ENCODE measurements around the gene RAB40B. TPM values are rescaled to one million over a fixed set of nuclear protein-coding genes. Genes with fewer than 3 reads are reported as not detected.
A peak's percentile ranks its signal among the peaks of the same experiment; 100 is the strongest.
"Not testable (repeated sequence)": the region's sequence is repeated elsewhere in the genome, so short reads cannot be mapped to it uniquely, and the experiment has no call there.

Gene RAB40B
- polyA plus RNA-seq, 4 donors = 17.9 to 22.1 (median 19.4) TPM

DNA sequence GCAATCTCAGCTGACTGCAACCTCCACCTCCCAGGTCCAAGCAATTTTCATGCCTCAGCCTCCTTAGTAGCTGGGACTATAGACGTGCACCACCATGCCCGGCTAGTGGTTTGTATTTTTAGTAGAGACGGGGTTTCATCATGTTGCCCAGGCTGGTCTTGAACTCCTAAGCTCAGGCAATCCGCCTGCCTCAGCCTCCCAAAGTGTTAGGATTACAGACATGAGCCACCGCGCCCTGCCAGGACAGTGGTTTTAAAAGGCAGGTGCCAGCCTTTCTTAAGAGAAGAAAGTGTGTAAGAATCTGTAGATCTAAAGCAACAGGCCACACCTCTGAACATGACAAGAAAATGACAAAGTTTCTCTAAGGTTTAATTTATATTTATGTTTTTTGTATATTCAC, 43.9 kb downstream of the RAB40B start:
- not testable (repeated sequence) for DNase-seq (ENCODE audit: low read depth in 4 of 4, low spot score in 3 of 4)

DNA sequence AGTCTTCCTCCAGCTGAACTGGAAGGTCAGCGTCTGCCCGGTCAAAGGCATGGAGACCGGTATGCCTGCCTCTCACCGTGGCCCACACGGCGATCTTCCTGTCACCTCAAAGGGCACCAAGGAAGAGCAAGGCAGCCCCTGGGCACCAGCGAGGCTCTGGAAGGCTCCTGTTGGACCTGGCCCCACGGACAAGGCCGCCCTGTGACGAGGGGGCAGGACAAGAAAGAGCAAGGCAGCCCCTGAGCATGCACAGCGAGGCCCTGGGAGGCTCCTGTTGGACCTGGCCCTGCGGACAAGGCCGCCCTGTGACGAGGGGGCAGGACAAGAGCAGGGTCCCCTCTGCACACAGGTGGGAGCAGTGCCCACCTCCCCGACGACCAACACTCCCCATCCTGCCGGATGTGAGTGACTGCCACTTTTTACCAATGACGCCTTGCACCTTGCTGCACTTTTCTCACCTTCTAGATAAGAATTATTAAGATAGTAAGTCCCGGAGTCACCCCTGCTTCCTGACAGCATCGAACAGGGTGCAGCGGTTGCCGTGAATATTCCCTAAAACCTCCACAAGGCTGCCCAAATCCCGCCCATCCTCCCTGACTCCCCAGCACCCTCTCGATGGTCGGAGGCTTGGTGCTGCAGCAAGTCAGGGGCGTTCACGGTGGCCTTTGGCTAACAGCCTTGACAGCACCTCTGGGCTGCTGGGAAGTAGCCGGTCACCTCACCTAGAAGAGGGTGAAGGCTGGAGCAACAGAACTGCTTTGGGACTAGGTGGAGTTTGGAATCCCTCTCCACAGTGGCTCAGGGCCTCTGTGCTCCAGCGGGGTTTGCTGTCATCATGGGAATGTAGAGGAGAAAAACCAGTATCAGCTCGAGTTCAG, 44.6 kb downstream of the RAB40B start:
- DNase-seq (ENCODE audit: low read depth in 4 of 4, low spot score in 3 of 4) = no peak

DNA sequence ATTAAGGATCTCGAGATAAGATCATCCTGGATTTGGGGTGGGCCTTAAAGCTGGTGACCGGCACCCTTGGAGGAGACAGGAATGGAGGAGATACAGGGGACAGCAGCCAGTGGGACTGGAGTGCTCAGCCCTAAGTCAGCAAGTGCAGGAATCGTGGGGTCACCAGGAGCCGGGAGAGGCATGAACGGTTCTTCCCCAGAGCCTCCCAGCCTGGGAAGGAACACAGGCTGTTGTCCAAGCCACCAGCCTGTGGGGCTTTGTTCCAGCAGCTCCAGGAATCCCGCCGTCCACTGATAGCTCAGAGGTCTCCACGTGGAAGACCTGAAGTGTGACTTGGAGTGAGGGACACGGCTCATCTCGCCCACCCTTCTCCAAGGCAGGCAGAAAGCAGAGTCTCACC, 47.8 kb downstream of the RAB40B start:
- DNase-seq (ENCODE audit: low read depth in 4 of 4, low spot score in 3 of 4) = no peak

DNA sequence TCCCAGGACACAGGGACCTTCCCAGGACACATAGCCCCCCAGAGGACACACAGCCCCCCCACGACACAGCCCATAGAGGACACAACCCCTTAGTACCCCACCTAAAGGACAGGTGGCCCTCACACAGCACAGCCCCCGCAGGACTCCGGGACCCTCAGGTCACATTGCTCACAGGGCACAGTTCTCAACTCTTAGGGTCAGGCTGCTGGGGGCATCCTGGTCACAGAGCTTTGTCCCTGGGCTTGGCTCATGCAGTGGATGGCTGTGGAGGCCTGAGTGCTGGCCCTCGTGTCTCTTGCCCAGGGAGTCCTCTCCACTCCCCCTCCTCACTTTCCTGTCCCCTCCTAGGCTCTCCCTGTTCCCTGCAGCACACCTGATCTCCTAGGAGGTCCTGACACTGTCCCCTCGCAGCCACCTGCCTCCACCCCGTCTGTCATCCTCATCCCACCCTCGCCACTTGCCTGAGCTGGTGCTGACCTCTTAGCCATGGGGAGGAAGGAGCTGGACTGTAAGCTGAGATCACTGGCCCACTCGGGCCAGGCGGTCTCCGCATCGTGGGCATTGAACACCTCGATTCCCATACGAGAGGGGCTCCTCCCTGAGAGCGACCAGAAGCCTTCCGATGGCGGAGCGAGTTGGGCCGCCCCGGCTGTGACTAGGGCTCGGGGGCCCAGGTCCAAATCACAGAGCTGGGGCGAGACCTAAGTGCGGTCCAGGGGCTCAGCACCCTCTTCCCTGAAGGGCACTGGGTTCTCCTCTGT, 48.8 kb downstream of the RAB40B start:
- no peak for DNase-seq (ENCODE audit: low read depth in 4 of 4, low spot score in 3 of 4)

DNA sequence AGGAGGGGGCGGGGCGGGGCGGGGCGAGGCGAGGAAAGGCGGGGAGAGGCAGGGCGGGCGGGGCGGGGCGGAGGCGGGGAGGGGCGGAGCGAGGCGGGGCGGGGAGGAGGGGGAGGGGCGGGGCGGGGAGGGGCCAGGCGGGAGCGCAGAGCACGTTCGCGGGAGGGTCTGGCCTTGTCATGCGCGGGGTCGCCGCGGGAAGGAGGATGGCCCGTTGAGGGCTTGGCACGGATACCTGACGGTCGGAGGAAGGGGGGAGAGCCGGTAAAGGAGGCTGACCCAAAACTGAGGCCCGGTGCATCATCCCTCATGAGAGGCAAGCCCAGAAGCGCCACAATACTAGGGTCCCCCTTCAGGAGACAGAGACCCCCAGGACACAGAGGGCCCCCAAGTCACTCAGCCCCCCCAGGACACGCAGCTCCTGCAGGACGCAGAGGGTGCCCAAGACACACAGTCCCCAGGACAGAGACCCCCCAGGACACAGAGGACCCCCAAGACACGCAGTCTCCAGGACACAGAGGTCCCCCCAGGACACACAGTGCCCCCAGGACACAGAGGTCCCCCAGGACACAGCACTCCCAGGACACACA, 49.7 kb downstream of the RAB40B start:
- peak in 1 of 4 donors; percentile 16 for DNase-seq (ENCODE audit: low read depth in 4 of 4, low spot score in 3 of 4)

DNA sequence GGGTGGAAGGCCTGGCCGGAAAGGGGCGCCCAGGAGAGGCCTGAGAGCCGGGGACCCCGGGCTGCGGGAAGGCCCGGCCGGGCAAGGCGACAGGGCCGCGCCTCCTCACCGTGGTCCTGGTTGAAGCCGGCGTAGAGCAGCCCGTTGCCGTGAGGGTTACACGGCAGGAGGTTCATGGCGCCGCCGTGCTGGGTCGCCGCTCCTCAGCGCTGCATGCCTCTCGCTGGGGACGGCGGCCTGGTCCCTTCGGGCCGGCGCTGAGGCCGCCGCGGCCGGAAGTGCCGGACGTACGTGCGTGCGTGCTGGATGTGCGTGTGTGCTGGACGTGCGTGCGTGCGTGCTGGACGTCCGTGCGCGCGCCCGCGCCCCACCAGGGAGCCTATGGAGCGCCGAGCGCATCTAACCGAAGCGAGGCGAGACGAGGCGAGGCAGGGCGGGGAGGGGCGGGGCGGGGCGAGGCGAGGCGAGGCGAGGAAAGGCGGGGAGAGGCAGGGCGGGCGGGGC, 50.3 kb downstream of the RAB40B start, which contains the start of gene WDR45B:
Gene WDR45B, minus strand, starts transcription at position 280 of the 504 bp plus-strand sequence. Its CDS starts 104 bp downstream, at position 176.
- DNase-seq (ENCODE audit: low read depth in 4 of 4, low spot score in 3 of 4) = peak; percentile 88 to 94 (median 90)

DNA sequence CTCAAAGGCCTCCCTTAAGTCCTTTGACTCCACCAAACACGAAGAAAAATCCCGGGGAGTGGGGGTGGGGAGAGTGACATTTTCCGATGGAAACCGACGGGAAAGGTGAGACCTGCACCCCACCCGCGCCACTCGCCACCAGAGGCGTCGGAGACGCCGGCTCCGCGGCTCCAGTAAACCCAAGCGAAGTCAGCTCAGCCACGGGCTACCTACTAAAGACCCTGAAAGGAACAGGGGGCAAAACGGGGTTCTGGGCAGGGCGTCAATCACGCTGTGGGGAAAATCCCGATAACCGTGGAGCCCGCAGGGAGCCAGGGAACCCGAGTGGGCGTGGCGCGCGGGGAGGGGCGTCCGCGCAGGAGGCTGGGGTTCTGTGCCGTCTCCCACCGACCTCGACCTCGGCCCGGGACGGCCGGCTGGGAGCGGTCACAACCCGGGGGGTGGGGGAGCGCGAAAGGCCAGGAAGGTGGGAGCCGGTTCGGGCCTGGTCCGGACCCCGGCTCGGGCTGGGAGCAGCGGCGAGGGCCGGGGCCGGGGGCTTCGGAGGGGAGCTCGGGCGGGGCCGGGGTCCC, 50.8 kb downstream of the RAB40B start:
- DNase-seq (ENCODE audit: low read depth in 4 of 4, low spot score in 3 of 4) = no peak

DNA sequence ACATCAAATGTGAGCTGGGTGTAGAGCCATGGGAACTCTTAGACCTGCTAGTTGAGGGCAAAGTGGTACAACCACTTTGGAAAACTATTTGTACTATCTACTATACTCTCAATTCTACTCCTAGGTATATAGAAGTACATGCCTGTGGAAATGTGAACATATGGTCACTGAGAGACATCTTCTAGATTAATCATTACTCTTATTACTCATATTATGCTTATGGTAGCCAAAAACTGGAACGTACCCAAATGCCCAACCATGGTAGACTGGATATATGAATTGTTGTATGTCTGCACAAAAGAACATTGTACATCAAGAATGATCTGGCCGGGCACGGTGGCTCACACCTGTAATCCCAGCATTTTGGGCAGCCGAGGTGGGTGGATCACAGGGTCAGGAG, 53.0 kb downstream of the RAB40B start:
- no peak for DNase-seq (ENCODE audit: low read depth in 4 of 4, low spot score in 3 of 4)

DNA sequence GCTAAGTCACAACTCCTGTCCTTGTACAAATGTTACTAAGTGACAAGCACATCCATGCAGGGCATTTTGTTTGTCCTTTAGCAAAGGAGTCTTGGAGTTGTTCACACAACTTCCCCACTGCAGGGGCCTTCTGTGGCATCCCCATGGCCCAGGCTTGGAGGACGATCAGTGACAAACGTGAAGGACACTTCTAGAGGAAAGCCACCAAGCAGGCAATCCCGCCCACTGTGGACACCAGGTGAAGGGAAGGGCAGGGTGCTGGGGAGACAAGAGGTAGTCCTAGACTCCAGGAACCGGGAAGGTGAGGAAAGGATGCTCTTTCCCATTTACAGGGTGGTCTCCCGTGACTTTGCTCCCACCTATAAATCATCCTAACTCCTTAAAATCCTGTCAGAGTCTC, 54.4 kb downstream of the RAB40B start:
- DNase-seq (ENCODE audit: low read depth in 4 of 4, low spot score in 3 of 4) = no peak

DNA sequence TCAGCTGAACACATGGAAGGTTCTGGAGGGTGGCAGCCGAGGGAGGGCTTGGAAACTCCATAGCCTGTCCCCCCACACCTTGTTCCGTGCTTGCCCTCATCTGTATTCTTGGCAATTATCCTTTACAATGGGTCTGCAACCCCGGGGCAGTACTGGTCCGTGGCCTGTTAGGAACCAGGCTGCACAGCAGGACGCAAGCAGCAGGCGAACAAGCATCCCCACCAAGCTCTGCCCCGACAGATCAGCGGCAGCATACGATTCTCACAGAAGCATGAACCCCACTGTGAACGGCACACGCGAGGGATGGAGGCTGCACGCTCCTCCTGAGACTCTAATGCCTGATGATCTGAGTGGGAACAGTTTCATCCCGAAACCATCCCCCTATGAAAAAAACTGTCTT, 56.5 kb downstream of the RAB40B start:
- no peak for DNase-seq (ENCODE audit: low read depth in 4 of 4, low spot score in 3 of 4)

DNA sequence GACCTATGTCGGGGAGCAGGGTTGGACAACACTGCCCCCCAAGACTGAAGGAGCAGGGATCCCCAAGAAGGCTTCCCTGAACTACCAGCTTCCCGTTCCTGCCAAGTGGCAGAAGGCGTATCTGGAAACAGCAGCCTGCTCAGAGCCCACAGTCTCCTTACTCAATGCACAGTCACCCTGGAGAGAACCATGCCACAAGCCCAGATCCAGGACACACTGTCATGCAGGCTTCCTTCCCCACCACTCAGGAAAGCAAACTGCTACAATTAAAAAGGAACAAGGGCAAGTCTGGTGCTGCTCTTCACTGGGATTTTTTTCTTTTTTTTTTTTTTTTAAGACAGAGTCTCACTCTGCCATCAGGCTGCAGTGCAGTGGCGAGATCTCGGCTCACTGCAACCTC, 58.5 kb downstream of the RAB40B start:
- DNase-seq (ENCODE audit: low read depth in 4 of 4, low spot score in 3 of 4) = no peak

DNA sequence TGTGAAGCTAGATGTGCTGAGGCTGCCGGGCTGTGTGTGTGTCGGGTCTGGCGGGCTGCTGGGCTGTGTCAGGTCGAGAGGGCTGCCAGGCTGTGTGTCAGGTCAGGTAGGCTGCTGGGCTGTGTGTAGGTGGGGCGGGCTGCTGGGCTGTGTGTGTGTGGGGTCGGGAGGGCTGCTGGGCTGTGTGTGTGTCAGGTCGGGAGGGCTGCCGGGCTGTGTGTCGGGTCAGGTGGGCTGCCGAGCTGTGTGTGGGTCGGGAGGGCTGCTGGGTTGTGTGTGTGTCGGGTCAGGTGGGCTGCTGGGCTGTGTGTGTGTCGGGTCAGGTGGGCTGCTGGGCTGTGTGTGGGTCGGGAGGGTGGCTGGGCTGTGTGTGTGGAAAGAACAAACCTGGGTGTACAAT, 58.9 kb downstream of the RAB40B start:
- DNase-seq (ENCODE audit: low read depth in 4 of 4, low spot score in 3 of 4) = no peak

DNA sequence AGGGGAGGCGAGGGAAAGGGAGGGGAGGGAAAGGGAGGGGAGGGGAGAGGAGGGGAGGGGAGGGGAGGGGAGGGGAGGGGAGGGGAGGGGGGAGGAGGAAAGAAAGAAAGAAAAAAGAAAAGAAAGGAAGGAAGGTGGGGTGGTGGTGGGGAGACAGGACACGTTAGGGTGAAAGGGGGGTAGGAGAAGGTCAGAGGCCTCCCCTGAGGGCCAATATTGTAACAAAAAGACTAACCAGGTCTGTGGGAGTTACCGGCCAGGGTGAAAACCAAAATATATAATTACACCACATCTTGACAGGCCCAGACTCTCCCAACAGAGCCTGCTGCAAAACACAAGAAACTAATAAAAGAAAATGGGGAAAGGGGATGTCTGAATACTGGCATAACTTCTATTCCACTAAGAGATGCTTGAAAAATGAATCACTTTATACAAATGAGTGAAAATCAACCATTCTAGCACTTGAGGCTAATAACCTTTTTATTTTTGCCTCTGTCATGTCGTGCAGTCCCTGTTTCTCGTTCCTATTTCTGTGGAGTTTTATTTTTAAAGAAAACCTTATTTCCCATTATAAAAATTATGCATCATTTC, 60.2 kb downstream of the RAB40B start:
- DNase-seq (ENCODE audit: low read depth in 4 of 4, low spot score in 3 of 4) = no peak

DNA sequence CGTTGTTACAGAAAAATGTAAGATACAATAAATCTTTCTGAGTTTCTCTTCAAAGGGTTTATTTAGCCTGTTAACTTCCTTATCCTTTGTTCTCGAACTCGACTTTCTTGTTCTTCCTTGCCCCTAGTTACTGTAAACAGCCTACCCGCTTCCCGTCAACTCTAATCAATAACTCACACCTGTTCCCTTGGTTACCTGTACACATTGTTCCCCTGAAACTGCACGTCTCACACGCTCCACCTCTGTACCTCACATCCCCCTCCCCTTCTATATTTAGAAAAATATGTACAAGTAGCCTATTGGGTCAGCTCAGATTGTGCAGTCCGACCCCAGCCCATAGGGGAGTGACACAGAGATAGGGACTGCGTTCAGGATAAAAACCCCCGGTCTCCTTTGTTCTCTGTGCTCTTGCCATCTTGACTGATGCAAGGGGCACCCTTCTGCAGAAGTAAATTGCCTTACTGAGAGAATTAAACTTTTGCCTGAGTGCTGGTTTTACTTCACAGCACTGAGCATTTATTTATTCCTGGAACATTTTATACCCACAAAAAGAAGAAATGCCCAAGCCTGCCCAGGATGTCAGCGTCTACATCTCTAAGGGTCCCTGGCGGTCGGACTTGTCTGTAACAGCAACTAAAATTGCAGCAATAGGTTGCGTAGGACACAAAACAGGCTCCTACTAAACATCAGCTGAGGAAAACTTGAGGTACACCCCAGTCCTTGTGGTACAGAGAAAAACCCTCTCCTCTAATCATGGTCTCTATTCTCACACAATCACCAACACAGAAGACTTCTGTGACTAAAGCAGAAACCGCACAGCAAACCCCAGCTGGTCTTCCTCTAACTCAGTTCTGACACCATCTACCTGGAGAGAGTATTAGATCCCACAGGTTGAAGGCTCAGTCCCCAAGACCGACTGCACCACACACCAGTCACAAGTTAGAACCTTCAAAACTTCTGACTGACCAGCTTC, 61.6 kb downstream of the RAB40B start:
- no peak for DNase-seq (ENCODE audit: low read depth in 4 of 4, low spot score in 3 of 4)

DNA sequence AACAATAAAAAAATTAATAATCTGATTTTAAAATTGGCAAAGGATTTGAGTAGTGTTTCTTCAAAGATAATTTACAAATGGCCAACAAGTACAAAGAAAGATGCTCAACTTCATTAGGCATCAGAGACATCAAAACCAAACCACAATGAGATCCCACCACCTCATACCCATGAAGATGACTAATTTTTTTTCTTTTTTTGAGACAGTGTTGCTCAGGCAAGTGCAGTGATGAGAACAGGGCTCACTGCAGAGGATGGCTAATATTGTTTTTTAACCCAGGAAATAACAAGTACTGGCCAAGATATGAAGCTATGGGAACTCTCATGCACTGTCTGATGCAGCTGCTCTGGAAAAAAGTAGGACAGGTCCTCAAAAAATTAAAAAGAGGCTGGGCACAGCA, 65.2 kb downstream of the RAB40B start:
- DNase-seq (ENCODE audit: low read depth in 4 of 4, low spot score in 3 of 4) = no peak

DNA sequence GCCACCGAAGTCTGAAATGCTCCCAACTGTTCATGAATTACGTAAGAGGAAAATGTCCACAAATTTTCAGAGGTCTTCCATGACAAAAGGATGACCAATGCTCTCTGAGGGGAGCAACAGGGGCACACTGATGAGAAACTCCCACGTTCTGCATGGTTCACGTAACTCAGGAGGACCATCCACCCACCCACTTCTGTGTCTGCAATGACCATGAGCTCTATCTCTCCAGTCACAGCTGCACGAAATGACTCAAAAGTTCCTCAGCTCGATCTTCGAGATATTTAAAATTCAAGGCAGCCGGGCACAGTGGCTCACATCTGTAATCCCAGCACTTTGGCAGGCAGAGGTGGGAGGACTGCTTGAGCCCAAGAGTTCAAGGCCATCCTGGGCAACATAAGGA, 66.0 kb downstream of the RAB40B start:
- DNase-seq (ENCODE audit: low read depth in 4 of 4, low spot score in 3 of 4) = no peak

DNA sequence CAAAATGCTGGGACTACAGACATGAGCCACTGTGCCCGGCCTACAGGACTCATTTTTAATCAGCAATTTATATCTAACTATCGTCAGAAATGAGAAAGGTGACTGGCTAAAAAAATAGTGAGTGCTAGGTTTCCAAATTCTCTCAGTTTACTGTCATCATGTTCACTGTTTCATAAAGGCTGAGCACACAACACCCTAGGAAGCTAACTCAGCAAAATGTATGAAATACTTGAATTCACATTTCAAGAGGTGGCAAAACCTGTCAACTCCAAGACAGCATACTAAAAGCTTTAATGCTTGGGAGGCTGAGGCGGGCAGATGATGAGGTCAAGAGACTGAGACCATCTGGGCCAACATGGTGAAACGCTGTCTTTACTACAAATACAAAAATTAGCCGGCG, 67.0 kb downstream of the RAB40B start:
- no peak for DNase-seq (ENCODE audit: low read depth in 4 of 4, low spot score in 3 of 4)

DNA sequence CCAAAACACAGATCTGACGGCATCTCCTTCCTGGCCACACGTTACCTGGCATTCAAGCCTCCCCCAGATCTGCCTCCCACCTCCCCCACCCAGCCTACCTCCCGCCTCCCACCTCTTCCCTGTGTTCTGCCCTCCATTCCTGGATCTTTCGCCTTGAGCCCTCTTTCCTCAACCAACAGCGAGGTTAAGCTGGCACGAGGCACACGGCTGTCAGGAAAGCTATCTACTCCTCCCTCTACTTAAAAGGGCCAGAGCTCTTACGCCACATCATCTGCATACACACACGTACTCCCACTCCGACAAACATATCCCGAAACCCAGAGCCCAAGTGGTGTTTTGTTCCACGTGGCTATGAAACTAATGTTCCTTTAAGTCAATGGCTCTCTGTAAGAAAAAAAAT, 68.3 kb downstream of the RAB40B start:
- DNase-seq (ENCODE audit: low read depth in 4 of 4, low spot score in 3 of 4) = no peak

DNA sequence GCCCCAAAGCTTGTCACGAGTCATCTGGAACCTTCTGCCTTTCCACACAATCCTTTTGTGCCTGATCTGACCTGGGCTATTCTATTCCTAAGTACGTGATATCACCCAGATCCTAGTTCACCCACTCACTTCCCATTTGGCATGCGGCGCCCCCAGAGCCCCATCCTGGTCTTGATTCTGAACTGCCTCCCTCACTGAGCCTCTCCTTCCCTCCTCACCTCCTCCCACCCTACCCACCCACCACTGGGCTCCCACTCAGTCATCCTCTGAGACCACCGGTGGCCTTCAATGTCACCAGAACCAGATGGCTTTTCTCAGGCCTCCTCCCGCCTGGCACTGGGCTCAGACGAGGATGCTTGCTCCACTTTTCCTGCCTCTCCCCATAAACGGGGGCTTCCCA, 68.8 kb downstream of the RAB40B start:
- DNase-seq (ENCODE audit: low read depth in 4 of 4, low spot score in 3 of 4) = no peak
